Measurements from ENCODE around the gene RPP25.

RPP25 gene

GRCh38 chr15:74963213-74963612 lies 6.6 kb upstream of the RPP25 start:
- DNase-seq (ENCODE audit: low spot score): no peak

GRCh38 chr15:74962671-74963070 lies 6.1 kb upstream of the RPP25 start:
- DNase-seq (ENCODE audit: low spot score): peak; percentile 70

GRCh38 chr15:74962219-74962618 lies 5.6 kb upstream of the RPP25 start:
- no peak for DNase-seq (ENCODE audit: low spot score)

- no peak for DNase-seq (ENCODE audit: low spot score)
These were observed 5.0 kb upstream of the RPP25 start for GRCh38 chr15:74961616-74962015.

- no peak for DNase-seq (ENCODE audit: low spot score)
These were observed 4.5 kb upstream of the RPP25 start for GRCh38 chr15:74960995-74961588.

GRCh38 chr15:74960286-74960685 lies 3.7 kb upstream of the RPP25 start:
- DNase-seq (ENCODE audit: low spot score): no peak

- no peak for DNase-seq (ENCODE audit: low spot score)
These were observed 3.0 kb upstream of the RPP25 start for GRCh38 chr15:74959586-74959939.

- DNase-seq (ENCODE audit: low spot score): no peak
These were observed 2.5 kb upstream of the RPP25 start for GRCh38 chr15:74958908-74959585.

GRCh38 chr15:74958320-74958907 lies 1.8 kb upstream of the RPP25 start:
- no peak for DNase-seq (ENCODE audit: low spot score)

- DNase-seq (ENCODE audit: low spot score): no peak
These were observed 984 bp upstream of the RPP25 start for GRCh38 chr15:74957476-74958035.

GRCh38 chr15:74955796-74956647 lies 550 bp downstream of the RPP25 start:
- DNase-seq (ENCODE audit: low spot score): peak; percentile 70

- DNase-seq (ENCODE audit: low spot score): no peak
These were observed 1.6 kb downstream of the RPP25 start for GRCh38 chr15:74955017-74955416.

GRCh38 chr15:74954515-74954914 lies 2.1 kb downstream of the RPP25 start:
- DNase-seq (ENCODE audit: low spot score): peak; percentile 76

GRCh38 chr15:74951006-74951405 lies 5.6 kb downstream of the RPP25 start:
- no peak for DNase-seq (ENCODE audit: low spot score)

GRCh38 chr15:74950078-74950908 lies 6.3 kb downstream of the RPP25 start:
- DNase-seq (ENCODE audit: low spot score): peak; percentile 87

GRCh38 chr15:74937590-74938371 lies 18.8 kb downstream of the RPP25 start, which contains the start of gene COX5A:
Gene COX5A (minus strand): TSS chr15:74938073. CDS start chr15:74938014, 59 bp downstream.
- DNase-seq (ENCODE audit: low spot score): peak; percentile 95

GRCh38 chr15:74937272-74937589 lies 19.3 kb downstream of the RPP25 start:
- DNase-seq (ENCODE audit: low spot score): no peak

GRCh38 chr15:74935193-74935592 lies 21.4 kb downstream of the RPP25 start:
- peak; percentile 56 for DNase-seq (ENCODE audit: low spot score)

GRCh38 chr15:74933573-74933972 lies 23.0 kb downstream of the RPP25 start:
- DNase-seq (ENCODE audit: low spot score): no peak

GRCh38 chr15:74928771-74929198 lies 27.8 kb downstream of the RPP25 start:
- no peak for DNase-seq (ENCODE audit: low spot score)

Measured in SK-N-DZ (cell line).